CD4-positive, alpha-beta T cell treated with Interleukin-1 beta for 1 hour (primary cell): ENCODE data around the gene ADPGK.
"Not testable (repeated sequence)": the region's sequence is repeated elsewhere in the genome, so short reads cannot be mapped to it uniquely, and the experiment has no call there.

Source experiments
- DNase-seq, 2 donors: peaks; one replicate each; pipeline ENCODE4 v3.0.0-alpha.2; 2020 to 2022

Gene ADPGK

DNA sequence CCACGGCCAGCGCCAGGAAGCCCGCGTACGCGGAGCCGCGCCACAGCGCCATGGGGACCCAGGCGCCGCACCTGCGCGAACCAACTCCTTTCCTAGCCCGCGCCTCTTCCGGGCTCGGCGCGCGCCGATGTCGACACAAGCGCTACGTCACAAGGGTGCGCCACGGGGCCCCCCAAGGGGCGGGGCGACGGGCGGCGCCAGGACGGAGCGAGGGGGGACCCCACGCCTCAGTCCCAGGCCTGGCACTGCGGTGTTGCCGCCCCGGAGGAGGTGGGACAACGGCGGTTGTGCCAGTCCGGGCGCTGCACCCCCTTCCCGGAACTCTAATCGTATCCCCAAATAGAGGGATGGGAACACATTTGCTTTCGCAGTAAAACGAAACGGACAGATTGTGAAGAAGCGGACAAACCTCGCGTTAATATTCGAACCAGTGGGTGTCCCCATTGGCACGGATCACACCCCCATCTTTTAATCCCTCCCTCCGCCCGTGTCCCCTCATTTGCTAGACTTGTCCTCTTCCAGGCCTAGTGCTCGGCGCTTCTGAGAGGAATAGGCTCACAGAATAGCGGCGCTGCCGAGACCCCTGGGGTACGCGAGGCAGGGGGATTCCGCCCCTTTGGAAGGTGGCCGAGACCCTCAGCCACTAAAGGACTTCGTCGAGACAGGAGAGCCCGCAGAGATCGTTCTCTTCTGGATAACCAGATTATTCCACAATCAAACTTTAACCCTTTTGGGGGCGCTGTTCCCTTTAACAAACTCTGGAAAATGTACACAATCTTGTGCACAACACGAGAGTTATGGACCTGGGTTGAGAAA lies at the start of gene ADPGK:
Gene ADPGK, minus strand, starts transcription at position 119 of the 816 bp plus-strand sequence. Its CDS starts 67 bp downstream, at position 52.
- DNase-seq: peak; percentile 94 to 96

DNA sequence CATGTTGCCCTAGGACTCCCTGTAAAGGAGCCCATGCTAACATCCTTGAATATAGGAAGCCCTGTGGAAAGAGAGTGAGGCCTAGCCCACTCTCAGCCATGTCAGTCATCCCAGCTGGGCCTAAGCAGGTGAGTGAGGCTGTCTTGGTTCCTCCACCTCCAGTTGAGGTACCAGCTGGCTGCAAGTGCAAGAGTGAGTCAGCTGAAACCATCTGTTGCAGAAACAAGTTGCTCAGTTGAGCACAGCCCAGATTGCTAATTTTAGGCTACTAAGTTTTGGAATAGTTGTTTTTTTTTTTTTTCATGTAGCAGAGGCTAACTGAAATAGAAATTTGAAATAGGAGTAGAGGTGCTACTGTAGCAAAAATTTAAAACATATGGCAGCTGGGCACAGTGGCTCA lies 43.7 kb upstream of the ADPGK start:
- DNase-seq: no peak

DNA sequence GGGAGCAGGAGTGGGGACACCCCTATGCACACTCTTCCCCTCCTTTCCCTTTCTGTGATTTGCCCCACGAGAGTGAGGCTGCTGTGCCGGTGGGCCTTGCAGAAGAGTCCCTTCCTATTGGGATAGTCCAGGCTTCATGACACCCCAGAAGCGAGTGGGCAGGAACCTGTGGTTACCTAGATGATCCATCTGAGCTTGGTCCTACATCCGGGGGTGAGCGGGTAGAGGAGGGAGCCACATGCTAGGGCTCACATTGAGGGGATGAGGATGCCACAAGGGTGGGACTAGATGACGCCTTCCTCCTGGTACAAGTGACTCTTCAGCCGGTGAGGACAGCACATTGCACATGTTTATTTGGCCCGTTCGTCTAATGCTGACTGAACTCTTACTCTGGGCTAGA lies 43.1 kb upstream of the ADPGK start:
- no peak for DNase-seq

DNA sequence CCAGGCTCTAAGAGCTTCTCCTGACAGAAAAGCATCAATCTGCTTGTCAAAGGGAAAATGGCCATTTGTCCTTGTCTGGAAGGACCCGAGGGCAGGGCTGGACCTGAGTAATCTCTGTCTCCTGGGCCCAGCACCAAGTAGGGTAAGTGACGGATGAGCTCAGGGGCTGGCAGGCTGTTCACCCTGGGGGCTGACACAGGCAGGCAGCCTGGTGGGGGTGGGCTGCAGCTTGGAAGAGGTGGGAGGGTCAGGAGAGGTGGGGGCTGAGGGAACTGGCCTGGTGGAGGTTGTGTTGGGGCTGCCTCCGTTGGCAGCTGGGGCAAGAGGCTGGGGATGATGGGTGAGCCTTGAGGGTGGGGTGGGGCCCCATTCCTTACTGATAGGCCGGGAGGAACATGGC lies 42.3 kb upstream of the ADPGK start:
- no peak for DNase-seq

DNA sequence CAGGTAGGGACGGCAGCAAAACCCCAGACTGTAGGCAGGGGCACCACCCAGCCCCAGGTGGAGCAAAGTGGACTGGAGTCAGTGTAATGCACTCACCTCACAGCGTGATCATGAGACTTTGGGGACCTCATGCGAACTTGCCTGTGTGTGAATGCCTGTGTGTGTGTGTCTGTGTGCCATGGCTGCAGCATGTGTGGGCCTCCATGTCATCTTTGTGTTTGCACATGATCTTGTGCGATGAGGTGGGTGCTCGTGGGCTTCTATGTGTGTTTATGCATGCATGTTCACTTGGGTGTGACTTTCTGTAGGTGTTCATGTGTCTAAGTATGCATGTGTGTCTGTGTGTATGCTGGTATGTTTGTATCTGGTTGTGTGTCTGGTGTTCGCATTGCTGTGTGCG lies 41.2 kb upstream of the ADPGK start:
- DNase-seq: no peak

DNA sequence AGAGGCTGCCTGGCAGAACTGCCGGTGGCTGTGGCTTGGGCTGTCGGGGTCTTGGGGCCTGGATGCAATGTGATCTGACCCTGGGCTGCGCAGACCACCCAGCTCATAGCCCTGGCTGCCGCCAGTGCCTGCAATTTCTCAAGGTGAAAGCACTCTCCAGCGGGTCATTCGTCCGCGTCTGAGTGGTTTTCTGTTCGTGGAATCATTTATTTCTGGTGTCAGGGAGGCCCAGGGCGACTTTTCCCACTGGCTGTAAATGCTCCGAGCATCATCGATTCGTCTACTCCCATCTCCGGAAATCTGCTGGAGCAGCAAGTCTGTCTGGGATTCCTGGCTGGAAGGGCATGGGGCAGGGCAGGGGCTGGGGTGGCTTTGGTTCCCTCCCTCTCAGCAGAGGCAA lies 40.6 kb upstream of the ADPGK start:
- no peak for DNase-seq

DNA sequence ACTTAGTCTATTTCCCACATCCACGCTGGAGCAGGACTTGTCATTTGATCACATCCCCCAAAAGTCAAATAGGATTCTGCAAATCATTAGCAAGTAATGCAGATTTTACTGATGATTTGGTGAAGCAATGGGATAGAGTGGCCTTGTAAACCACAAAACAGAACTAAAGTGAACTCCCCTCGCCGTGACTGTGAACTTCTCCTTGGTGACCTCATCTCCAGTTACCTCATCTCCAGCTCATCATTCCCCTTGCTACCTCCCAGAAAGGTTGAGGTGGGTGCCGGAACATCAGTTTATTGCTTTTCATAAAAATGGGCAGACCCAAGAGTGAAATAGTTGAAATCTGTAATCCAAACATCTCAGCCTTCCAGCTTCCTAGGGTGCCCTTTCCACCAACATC lies 36.7 kb upstream of the ADPGK start:
- no peak for DNase-seq

DNA sequence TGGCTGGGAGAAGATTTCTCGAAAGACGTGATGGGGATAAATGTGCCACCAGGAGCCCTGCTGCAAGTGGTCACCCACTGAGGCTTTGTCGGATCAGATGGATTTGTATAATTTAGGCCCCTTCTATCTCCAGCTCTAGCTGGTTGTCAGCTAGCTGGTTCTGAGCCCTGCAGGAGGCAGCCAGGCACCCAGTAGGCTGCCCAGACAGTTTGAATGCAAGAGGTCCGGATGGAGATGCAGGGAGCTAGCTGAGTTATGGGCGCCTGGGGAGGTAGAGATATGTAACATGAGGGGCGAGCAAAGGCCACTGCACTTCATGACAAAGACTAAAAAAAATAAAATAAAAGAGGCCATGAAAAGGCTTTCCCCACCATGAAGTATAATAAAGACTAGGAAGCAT lies 35.1 kb upstream of the ADPGK start:
- DNase-seq: no peak

DNA sequence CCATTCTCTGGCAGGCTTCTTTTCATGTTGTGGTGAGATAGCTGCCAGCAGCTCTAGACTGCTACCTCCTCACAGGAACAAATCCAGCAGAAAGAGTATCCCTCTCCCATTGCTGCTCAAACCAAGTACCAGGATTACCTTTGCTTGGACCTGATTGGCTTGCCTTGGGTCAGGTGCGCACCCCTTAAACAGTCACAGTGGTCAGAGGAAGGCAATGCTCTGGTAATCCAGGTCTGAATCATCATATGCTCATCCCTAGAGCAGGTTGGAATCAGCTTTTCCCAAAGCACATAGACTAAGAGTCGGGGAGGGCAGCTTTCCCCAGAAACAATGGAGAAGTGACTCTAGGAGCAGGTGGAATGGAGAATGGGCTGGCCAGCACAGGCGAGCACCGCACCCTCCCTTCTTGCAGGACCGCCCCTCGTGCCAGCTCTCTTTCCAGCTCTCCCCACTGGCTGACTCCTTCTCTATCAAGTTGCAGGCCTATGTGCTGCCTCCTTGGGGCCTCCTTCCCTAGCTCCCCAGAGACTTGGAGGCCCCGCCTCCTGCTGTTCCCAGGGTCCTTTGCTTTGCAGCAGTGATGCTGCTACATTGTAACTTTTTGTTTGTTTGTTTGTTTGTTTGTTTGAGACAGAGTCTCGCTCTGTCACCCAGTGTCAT lies 29.9 kb upstream of the ADPGK start:
- DNase-seq: no peak

DNA sequence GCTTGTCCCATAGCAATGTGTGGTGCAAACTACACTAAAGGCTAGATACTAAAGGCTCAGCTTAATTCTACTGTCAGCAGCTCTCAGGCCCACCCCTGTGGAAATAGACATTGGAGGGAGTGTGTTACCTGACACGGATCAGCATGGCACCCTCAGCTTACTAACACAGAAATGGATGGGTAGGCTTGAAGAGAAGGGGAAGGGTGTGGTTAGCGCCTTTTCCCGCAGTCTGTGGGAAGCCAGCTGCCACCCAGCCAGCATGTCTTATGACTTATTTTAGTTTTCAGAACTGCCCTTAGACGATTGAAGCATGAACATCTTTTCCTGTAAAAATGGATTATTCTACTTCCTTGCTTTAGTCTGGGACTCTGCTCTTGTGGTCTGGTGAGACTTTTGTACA lies 25.8 kb upstream of the ADPGK start:
- peak; percentile 15 to 38 for DNase-seq

DNA sequence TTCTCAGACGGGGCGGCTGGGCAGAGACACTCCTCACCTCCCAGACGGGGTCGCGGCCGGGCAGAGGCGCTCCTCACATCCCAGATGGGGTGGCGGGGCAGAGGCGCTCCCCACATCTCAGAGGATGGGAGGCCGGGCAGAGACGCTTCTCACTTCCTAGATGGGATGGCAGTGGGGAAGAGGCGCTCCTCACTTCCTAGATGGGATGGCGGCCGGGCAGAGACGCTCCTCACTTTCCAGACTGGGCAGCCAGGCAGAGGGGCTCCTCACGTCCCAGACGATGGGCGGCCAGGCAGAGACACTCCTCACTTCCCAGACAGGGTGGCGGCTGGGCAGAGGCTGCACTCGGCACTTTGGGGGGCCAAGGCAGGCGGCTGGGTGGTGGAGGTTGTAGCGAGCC lies 23.8 kb upstream of the ADPGK start:
- DNase-seq: not testable (repeated sequence)

DNA sequence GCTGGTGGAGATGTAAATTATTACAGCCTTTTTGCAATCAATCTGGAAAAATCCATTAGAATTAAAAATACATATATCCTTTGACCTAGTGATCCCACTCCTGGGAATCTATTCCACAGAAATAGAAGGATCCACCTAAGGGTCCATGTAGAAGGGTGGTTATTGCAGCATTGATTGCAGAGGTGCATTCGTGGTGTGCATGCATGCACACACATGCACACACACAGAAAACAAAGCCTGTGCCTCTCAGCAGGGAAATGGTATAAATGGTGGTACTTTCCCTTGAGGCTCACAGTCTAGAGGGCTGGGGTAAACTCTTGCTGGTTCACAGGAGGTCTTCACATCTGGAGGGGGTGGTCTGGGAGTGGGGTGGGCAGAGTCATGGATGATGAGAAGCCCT lies 19.4 kb upstream of the ADPGK start:
- no peak for DNase-seq

DNA sequence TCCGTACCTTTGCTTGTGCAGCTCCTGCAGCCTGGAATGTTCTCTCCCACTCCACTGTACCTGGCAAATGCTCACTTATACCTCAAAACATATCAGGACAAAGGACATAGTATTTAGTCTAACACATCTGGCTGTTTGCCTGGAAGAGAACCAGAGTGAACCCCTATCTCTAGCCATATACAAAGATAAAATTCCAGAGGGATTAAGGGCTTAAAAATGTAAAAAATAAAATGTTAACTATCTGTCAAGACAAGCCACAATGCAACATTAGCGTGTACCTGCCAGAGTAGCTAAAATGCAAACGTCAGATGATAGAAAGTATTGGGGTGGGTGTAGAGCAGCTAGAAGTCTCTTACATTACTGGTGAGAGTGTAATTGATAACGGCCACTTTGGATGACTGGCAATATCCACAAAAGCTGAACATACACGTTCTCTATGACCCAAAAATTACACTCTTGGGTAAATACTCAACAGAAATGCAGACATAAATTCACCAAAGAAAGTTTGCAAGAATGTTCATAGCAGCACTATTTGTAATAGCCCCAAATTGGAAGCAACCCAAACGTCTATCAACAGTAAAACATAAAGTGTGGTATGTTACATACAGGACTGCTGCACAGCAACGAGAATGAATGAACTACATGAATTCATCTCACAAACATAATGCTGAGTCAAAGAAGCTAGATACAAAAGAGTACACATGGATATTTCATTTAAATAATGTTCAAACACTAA lies 18.2 kb upstream of the ADPGK start:
- DNase-seq: no peak

DNA sequence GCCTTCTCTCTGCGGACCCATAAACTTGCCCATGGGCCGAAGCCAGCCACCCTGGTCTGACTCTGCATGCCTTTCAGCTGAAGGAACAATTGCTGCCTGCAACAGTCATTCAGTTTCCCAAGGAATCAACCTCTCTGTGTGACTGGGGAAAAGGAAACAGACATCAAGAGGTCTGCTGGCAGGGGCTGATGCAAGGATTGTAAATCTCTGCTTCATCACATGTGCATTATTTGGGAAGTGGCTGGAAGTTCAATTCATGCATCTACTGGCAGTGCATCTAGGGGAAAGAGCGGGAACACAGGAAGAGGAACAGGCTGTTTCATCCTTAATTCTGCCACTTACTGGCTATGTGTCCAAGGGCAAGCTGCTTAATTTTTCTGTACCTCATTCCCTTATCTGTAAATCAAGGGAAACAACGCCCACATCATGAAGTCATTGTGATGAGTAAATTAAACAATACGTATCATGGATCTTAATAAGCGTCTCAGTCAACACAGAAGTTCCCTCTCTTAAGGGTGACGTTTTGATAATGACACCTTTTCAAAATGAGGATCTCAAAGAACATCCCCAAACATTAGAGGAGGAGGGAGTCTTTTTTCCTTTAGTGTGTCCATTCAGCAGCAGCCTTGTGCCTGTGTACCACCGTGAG lies 17.4 kb upstream of the ADPGK start:
- DNase-seq: no peak

DNA sequence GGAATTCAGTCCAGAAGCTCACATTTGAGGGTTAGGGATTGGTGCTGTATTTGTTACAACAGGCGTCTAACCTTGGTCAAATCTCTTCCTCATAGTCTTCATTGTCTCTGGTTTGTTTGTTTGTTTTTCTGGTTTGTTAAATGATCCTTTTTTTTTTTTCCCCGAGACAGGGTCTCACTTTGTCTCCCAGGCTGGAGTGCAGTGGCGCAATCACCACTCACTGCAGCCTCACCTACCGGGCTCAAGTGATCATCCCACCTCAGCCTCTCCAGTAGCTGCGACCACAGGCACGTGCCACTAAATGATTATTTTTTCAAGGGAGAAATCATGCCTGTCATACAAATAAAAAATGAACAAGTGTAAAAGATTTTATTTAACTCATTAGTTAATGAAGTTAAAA lies 14.3 kb upstream of the ADPGK start:
- no peak for DNase-seq

DNA sequence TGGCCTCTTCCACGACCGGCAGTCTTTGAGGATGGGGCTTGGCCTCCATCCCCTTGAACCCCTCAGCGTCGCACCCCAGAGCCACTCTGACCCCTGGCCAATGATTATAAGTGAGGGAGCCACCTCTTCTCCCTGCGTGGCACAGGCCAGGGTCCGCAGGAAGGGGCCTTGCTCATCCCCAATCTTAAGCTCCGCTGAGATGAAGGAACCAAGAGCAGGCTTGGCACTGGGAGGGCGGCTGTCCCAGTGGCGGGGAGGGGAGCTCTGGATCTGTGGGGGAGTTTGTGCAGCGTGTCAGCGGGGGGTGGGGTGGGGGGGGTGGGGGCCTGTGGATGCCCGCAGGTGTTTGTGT lies 13.8 kb upstream of the ADPGK start:
- DNase-seq: no peak

DNA sequence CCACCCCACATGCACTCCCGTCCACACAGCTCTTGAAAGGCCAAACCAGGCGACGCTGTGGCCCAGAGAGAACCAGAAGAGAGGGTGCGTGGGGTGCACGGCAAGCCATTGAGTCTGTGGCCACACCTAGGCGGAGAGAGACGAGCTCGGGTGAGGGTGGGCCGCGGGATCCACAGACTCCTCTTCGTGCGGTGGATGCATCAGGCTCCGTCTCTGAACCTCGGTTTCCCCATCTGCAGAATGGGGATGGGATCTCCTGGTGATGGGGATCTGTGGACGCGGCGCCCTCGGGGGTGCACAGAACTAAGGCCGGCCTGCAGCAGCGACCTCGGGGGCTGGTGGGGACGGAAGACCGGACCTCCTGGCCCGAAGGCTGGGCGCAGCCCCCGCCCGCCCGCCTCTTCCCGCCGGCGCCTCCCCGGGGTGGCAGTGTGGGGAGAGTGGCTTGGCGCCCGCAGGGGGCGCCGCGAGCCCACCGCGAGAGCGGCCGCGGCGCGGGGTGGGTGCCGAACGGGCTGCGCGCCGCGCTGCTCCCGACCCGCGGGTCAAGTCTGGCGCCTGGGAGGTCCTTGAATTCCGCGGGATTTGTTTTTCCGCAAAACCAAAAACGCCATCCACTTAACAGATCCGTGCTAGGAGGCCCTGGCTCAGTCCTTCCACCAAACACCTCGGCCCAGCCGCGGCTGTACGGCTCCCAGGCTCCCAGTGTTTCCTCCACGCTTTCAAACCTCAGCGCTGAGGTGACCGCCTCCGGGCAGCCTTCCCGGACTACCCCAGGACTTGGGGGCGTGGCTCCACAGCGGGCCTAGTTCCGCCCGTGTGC lies 13.2 kb upstream of the ADPGK start:
- DNase-seq: peak; percentile 35 to 51

DNA sequence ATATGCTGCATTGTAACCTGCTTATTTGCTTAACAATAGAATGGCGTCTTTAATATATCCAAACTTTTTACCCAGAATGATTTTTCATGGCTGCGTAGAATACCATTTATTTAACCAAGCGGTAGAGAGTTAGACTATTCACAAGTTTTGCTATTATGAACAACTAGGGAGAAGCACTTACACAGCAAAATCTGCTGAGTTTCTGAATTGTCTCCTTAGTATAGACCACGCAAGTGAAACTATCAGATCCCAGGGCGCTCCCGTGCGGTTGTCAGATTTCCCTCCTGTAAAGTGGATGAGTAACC lies 12.6 kb upstream of the ADPGK start:
- no peak for DNase-seq

DNA sequence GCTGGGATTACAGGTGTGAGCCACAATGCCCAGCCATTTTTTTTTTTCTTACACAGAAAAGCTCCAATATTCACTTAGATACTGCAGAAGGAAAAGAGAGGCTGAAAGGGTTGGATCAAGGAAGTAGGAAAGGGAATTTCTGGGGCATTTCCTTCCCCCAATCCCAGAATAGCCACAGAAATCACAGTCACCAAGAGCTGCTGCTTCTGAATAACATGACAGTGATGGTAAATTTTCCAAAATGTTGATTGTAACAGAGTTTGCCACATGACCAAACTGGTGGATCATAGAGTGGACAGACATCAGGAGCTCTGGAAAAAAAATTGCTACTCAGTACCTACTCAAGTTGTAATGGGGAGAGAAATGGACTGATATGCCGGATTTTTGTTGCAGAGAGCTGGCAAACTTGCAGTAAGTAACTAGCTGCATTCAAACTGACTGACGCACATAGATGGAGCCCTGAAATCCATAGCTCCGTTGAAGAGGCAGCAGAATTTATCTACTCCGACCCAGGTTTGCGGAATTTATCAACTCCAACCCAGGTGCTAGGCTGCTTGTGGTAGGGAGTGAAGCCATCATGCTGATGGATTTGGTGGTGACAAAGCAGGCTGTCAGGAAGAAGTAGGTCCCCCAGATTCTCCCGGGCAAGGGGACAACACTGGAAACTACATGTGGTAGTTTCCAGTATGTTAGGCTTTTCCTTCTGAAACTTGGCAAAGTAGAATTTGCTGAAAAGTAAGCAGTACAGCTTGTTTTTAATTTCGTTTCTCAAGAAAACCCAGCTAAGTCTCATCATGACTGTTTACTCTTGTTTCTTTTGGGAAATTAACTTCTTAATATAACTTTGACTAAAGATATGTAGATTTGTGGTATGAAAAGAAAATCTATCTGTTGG lies 10.5 kb upstream of the ADPGK start:
- no peak for DNase-seq

DNA sequence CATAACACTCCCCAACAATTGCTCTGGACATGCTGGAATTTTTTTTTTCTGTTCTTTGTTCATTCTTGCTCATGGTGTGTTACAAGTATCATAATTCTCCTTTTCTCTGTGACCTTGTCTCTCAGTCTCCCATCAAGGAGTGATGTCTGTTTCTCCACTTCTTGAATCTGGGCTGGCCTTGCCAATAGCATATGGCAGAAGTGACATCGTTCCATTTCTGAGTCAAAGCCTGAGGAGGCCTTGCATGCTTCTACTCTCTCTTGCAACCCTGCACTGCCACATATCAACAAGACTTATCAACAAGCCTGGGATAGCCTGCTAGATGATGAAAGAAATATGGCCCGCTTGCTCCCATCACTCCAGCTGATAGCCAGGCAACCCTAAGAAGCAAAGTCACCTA lies 8.9 kb upstream of the ADPGK start:
- no peak for DNase-seq

DNA sequence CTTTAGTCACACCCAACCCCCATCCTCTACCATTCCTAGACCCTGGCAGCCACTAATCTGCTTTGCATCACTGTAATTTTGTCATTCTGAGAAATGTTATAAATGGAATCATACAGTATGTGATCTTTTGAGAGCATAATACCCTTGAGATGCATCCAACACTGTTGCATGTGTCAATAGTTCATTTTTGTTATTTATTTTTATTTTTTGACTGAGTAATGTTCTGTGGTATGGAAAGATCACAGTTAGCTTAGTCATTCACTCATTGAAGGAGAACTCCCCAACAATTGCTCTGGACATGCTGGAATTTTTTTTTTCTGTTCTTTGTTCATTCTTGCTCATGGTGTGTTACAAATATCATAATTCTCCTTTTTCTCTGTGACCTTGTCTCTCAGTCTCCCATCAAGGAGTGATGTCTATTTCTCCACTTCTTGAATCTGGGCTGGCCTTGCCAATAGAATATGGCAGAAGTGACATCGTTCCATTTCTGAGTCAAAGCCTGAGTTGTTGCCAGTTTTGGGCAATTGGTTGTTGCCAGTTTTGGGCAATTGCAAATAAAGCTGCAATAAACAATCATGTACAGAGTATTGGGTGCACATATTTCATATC lies 6.8 kb upstream of the ADPGK start:
- DNase-seq: no peak
